Stimulated activated CD4-positive, alpha-beta T cell treated with anti-CD3 and anti-CD28 coated beads, Interleukin-1b, Interleukin-23, amount 100 ng/mL, for 4 hours (primary cell): Measurements from ENCODE around the gene MSL1.
"Not testable (repeated sequence)": the region's sequence is repeated elsewhere in the genome, so short reads cannot be mapped to it uniquely, and the experiment has no call there.

Source experiments
- DNase-seq, 2 donors: peaks; one replicate each; pipeline ENCODE4 v3.0.0-alpha.2; 2020; ENCODE audit warnings: low read depth in 2 of 2

MSL1 gene

GRCh38 chr17:40124279-40125141 is 2.7 kb downstream of the MSL1 start:
- no peak for DNase-seq

GRCh38 chr17:40129498-40129897 is 7.7 kb downstream of the MSL1 start:
- no peak for DNase-seq

GRCh38 chr17:40130352-40131042 is 8.7 kb downstream of the MSL1 start:
- DNase-seq: no peak

GRCh38 chr17:40134184-40134583 is 12.4 kb downstream of the MSL1 start:
- DNase-seq: no peak

- DNase-seq: no peak
Measured at GRCh38 chr17:40135817-40136216, 14.0 kb downstream of the MSL1 start.

- DNase-seq: no peak
Measured at GRCh38 chr17:40139566-40140058, 17.8 kb downstream of the MSL1 start.

- not testable (repeated sequence) for DNase-seq
Measured at GRCh38 chr17:40143166-40143565, 21.4 kb downstream of the MSL1 start.

GRCh38 chr17:40145476-40145875 is 23.7 kb downstream of the MSL1 start:
- no peak for DNase-seq

- DNase-seq: no peak
Measured at GRCh38 chr17:40148527-40148926, 26.8 kb downstream of the MSL1 start.

- no peak for DNase-seq
Measured at GRCh38 chr17:40150276-40150675, 28.5 kb downstream of the MSL1 start.

GRCh38 chr17:40151414-40151963 is 29.7 kb downstream of the MSL1 start:
- no peak for DNase-seq

- DNase-seq: no peak
Measured at GRCh38 chr17:40153603-40154236, 31.9 kb downstream of the MSL1 start.

- no peak for DNase-seq
Measured at GRCh38 chr17:40157973-40158372, 36.2 kb downstream of the MSL1 start.

GRCh38 chr17:40158438-40159013 is 36.8 kb downstream of the MSL1 start:
- DNase-seq: no peak

- no peak for DNase-seq
Measured at GRCh38 chr17:40159456-40159855, 37.7 kb downstream of the MSL1 start.

GRCh38 chr17:40167685-40168261 is 46.0 kb downstream of the MSL1 start:
- no peak for DNase-seq

GRCh38 chr17:40168262-40168832 is 46.6 kb downstream of the MSL1 start:
- DNase-seq: no peak

GRCh38 chr17:40170325-40170724 is 48.6 kb downstream of the MSL1 start:
- DNase-seq: no peak

- no peak for DNase-seq
Measured at GRCh38 chr17:40171750-40172149, 50.0 kb downstream of the MSL1 start.

GRCh38 chr17:40173091-40173777 is 51.5 kb downstream of the MSL1 start:
- no peak for DNase-seq

GRCh38 chr17:40173778-40174135 is 52.0 kb downstream of the MSL1 start:
- no peak for DNase-seq
